ENCODE measurements around the gene CHST13. TPM values are rescaled to one million over a fixed set of nuclear protein-coding genes. Genes with fewer than 3 reads are reported as not detected.

CHST13 gene
- total RNA-seq, 1 donor from 2014 or later: 0.16 TPM

GRCh38 chr3:126535636-126536035, 11.7 kb downstream of the CHST13 start:
- peak; percentile 53 for DNase-seq (ENCODE audit: low spot score)
- intact Hi-C loops (cut with DNase I): no loop called here

GRCh38 chr3:126536126-126536525, 12.2 kb downstream of the CHST13 start:
- peak; percentile 46 for DNase-seq (ENCODE audit: low spot score)
- intact Hi-C loops (cut with DNase I): no loop called here

GRCh38 chr3:126537116-126537729, 13.3 kb downstream of the CHST13 start:
- DNase-seq (ENCODE audit: low spot score): peak; percentile 47
- intact Hi-C loops (cut with DNase I): no loop called here

- peak; percentile 55 for DNase-seq (ENCODE audit: low spot score)
- intact Hi-C loops (cut with DNase I): no loop called here
Measured at GRCh38 chr3:126537730-126538281, 13.9 kb downstream of the CHST13 start.

GRCh38 chr3:126538316-126538715, 14.4 kb downstream of the CHST13 start:
- peak; percentile 54 for DNase-seq (ENCODE audit: low spot score)
- intact Hi-C loops (cut with DNase I): no loop called here

GRCh38 chr3:126538966-126539365, 15.0 kb downstream of the CHST13 start:
- intact Hi-C loops (cut with DNase I): no loop called here
- DNase-seq (ENCODE audit: low spot score): no peak

- intact Hi-C loops (cut with DNase I): no loop called here
- no peak for DNase-seq (ENCODE audit: low spot score)
Measured at GRCh38 chr3:126539558-126540250, 15.7 kb downstream of the CHST13 start.

GRCh38 chr3:126540342-126540849, 16.4 kb downstream of the CHST13 start:
- peak; percentile 63 for DNase-seq (ENCODE audit: low spot score)
- intact Hi-C loops (cut with DNase I): no loop called here

GRCh38 chr3:126540951-126541627, 17.1 kb downstream of the CHST13 start:
- DNase-seq (ENCODE audit: low spot score): peak; percentile 72
- intact Hi-C loops (cut with DNase I): no loop called here

GRCh38 chr3:126541628-126542339, 17.8 kb downstream of the CHST13 start:
- intact Hi-C loops (cut with DNase I): no loop called here
- DNase-seq (ENCODE audit: low spot score): peak; percentile 47

GRCh38 chr3:126542340-126543241, 18.6 kb downstream of the CHST13 start:
- peak; percentile 63 for DNase-seq (ENCODE audit: low spot score)
- intact Hi-C loops (cut with DNase I): no loop called here

GRCh38 chr3:126543457-126544061, 19.6 kb downstream of the CHST13 start:
- DNase-seq (ENCODE audit: low spot score): peak; percentile 57

GRCh38 chr3:126544596-126545281, 20.8 kb downstream of the CHST13 start:
- intact Hi-C loops (cut with DNase I): no loop called here
- peak; percentile 64 for DNase-seq (ENCODE audit: low spot score)

More at GRCh38 chr3:126543457-126544061, 19.6 kb downstream of the CHST13 start:
- intact Hi-C loops (cut with DNase I): no loop called here

GRCh38 chr3:126545544-126545943, 21.6 kb downstream of the CHST13 start:
- intact Hi-C loops (cut with DNase I): no loop called here
- peak; percentile 73 for DNase-seq (ENCODE audit: low spot score)

GRCh38 chr3:126546013-126546412, 22.1 kb downstream of the CHST13 start:
- intact Hi-C loops (cut with DNase I): no loop called here
- peak; percentile 61 for DNase-seq (ENCODE audit: low spot score)

- peak; percentile 58 for DNase-seq (ENCODE audit: low spot score)
- intact Hi-C loops (cut with DNase I): no loop called here
Measured at GRCh38 chr3:126546549-126547239, 22.7 kb downstream of the CHST13 start.

GRCh38 chr3:126547721-126548120, 23.8 kb downstream of the CHST13 start:
- intact Hi-C loops (cut with DNase I): no loop called here
- DNase-seq (ENCODE audit: low spot score): no peak

Data from cardiac septum (tissue), 1 donor.